Hematopoietic multipotent progenitor cell treated with erythropoietin and hydrocortisone succinate and interleukin-3 and kit ligand, for 15 days (in vitro differentiated cells): ENCODE results near the gene CAMK1D.
"Not testable (repeated sequence)": the region's sequence is repeated elsewhere in the genome, so short reads cannot be mapped to it uniquely, and the experiment has no call there.

Experiments used
- DNase-seq: peaks from one replicate; pipeline ENCODE4 v3.0.0-alpha.2; 2015; ENCODE audit warnings: low spot score

The CAMK1D gene

DNA sequence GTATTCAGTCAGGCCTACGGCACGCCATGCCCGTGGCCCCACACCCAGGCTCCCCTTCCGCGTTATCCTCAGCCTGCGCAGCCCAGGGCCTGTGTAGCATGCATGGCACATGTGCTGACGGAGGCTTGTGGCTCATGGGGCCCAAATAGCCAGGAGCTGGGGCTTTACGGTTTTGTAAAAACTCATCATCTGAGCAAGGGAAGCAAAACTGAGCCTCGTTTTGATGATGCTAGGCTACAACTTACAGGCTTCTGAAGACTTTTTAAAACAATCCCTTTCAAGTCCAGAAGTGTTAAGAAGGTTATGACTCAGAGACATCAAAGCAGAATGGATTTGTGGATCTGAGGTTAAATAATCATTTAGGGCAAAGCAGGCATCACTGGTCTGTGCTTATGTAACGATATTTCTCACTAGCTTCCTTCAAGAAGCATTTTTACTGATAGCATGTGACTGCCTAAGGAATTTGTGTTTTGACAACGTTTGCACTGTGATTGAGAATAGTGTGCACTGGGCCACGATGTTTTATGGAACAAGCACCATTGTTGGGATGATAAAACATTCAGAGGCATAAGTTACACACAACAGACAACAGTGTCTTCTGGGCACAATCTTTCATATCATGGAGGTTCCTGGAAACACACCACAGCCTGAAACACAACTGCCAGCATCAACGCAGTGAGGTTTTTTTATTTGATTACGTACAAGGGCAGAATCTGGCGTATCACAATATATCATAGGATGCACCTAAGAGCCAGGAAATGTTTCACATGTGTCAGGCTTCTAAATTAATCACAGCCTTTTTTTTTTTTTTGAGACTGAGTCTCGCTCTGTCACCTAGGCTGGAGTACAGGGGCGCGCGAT is 377.9 kb downstream of the CAMK1D start:
- no peak for DNase-seq

DNA sequence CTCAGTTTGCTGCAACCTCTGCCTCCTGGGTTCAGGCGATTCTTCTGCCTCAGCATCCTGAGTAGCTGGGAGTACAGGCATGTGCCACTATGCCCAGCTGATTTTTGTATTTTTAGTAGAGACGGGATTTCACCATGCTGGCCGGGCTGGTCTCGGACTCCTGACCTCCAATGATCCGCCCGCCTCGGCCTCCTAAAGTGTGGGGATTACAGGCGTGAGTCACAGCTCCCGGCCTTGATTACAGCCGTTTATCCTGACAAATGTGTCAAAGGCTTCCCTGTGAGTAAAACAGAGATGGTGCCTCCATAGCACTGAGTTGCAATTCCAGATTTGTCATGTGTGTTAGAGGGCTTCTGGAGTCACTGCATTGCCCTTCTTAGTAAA is 378.5 kb downstream of the CAMK1D start:
- no peak for DNase-seq

DNA sequence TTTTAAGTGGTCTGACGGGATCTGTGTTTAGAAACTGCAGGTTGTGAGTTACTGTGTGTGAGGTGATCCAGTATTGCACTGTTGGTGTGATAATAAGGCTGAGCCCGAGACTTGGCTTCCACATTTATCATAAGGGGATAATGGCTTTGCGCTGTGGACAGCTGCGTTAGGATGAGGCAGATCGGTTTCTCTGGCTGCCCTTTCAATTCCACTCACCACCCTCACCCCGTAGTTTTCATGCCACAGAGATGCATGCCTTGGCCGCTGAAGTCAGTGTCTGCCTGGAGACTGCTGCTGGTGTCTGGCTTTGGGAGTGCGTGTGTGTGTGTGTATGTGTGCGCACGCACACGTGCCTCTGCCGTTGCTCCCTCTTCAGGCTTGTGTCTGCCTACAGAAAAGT is 379.1 kb downstream of the CAMK1D start:
- DNase-seq = no peak

DNA sequence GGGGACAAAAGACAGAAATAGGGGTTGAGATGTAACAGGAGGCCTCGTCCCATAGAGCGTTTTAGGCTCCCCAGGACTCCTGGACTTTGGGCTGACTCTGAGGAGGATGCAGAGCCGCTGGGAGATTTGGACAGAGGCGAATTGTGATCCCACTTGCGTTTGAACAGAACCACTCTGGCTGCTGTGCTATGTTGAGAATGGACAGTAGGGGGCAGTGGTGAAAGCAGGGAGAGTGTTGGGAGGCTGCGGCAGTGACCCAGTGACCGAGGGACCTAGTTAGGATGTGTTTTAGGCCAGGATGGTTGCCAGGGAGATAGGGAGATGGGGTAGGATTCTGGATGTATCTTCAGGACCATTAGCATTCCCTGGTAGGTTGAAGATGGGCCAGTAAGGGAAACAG is 380.5 kb downstream of the CAMK1D start:
- DNase-seq = no peak

DNA sequence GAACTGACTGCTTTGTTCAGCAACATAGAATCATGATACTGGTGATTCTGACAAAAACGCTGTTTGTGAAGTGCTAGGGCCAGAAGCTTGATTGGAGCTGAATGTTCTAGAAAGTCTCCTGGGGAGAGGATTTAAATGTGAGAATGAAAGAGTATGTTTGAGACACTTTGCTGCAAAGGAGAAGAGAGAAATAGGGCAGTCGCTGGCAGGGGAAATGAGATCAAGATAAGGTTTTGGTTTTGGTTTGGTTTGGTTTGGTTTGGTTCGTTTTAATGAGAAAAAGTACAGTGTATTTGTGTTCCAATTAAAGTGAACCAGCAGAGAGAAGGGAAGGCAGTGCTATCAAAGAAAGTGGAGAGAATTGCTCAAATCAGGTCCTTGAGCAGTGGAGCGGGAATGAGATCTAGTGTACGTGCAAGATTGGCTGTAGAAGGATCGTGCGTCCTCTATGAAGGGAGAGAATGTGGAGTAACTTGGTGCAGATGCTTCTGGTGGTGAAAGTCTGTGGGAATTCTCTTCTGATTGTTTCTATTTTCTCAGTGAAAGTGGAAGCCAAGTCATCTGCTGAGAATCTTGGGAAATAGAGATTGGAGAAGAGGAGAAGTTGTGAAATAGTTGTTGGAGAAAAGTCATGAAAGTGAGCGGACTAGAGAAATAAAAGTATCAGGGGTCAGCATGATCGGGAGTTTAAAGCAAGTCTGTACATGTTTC is 381.6 kb downstream of the CAMK1D start:
- DNase-seq = no peak

DNA sequence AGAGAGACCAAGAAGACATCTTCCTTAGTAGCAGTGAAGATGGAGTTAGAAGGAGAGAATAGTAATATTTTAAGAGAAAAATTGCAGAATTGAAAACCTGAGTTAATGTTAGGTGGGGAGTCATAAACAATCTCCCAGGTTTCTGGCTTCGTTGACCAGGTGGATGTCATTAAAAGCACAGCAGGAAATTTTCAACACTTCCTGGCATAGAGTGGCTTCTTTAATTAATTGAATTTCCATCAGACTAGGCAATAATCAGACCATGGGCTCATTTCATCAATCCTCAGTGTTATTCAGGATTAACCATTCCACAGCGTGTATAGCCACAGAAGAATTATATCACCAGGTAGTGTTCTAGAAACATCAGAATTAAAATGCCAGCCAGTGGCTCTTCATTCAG is 383.9 kb downstream of the CAMK1D start:
- no peak for DNase-seq

DNA sequence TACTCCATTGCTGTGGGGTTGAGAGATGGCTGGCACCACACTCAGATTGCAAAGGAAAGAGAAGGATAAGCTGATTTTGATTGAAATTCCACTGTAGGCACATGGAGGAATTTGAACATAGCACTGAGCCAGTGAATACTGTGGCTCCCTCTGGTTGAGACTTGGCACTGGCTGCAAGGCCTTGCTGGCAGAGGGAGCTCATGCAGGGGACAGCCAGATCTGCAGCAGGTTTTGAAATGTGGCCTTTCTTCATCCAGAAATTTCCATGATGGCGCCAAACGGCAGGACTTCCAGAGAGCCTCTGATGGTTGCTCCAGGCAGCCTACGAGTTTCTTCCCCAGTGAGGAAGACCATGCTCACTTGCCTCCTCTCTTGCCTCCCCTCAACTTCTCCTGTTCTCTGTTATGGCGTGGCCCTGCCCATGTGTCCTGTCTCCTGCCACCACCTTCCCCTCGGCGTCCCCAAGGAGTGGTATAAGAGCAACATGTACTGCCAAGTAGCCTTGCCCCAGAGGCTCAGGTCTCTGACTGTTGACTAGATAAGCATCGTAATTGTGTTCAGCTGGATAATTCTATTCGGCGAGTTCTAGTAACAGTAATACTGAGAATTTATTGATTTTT is 386.6 kb downstream of the CAMK1D start:
- no peak for DNase-seq

DNA sequence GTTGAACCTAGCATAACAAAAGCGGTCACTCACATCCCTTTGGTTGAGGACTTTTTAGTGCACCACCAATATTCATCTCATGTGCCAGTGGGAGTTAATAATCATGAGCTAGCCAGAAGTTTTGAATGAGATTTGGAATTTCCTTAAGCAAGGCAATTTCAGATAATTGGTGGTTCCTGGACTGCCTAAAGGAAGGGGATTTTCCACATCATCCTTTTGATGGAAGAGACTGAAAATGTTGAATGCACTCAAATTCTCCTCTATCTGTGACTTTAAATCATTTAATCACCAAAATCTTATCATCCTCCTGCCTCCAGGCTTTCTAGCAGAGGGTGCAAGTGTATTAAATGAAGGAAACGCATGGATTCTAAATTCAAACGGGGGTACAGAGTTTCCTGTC is 391.5 kb downstream of the CAMK1D start:
- DNase-seq = no peak

DNA sequence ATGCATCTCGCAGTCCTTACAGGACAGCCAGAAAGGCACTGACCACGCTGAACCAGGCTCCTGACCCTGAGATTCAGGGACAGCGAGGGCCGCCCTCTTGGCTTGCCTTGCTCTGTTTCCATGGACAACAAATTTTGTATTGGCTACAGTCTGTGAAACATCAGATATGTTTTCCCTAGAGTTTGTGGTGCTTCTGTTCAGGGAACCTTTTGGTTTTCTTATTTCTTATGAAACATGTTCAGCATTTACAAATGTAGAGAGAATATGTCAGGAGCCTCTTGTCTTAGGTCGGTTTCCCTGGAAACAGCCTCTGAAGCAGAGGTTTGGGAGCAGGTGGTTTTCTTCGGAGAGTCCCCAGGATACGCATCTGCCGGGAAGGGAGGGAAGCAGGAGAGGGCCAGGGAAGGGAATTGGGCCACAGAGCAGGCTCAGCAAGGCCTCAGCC is 392.0 kb downstream of the CAMK1D start:
- DNase-seq = no peak

DNA sequence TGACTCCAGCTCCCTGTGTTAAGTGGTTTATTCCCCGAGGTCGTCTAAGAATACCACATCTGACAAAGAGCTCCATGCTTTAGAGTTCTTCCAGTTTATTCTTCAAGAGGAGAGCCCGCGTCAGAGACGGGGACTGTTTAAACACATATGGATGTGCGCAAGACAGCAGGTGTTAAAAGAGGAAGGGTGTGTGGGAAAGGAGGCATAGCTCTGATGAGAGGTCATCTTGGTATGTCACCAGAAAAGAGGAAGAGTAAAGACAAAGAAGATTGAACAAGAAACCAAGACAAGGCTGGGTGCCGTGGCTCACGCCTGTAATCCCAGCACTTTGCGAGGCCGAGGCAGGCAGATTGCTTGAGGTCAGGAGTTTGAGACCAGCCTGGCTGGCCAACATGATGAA is 393.4 kb downstream of the CAMK1D start:
- DNase-seq = no peak

DNA sequence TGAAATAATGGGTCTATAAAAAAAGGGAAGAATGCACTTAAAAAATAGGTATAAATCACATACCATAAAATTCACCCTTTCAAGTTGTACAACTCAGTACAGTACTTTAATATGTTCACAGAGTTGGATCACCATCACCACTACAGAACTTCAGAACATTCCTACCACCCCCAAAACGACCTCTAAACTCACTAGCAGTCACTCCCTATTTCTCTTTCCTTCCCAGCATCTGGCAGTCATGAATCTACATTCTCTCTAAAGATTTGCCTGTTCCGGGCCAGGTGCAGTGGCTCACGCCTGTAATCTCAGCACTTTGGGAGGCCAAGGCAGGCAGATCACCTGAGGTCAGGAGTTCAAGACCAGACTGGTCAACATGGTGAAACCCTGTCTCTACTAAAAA is 394.1 kb downstream of the CAMK1D start:
- DNase-seq = not testable (repeated sequence)

DNA sequence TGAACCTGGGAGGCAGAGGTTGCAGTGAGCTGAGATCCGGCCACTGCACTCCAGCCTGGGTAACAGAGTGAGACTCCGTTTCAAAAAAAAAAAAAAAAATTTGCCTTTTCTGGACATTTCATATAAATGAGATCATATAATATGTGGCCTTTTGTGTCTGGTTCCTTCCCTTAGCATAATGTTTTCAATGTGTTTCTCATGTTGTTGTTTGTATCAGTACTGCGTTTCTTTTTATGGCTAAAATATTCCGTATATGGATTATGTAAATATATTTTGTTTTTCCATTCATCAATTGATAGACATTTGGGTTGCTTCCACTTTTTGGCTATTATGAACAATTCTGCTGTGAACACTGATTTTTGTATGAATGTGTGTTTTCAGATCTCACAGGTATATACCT is 394.6 kb downstream of the CAMK1D start:
- DNase-seq = no peak

DNA sequence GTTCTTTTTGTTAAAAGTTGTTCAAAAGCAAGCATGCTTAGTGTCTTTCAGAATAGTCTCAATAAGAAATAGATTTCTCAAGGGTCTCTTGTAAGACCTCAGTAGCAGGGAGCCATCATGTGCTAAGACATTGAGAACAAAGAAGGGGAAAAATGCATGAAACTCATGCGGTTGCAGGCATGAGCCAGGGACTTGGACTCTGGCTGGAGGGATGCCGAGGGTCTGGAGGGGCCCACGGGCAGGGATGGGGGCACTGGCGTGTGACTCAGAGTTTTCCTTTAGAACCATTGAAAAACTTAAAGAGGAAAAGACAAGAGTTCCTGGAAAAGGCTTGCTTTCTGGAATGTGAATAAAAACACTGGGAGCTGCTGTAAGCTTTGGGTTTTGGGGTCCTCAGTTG is 398.8 kb downstream of the CAMK1D start:
- DNase-seq = no peak

DNA sequence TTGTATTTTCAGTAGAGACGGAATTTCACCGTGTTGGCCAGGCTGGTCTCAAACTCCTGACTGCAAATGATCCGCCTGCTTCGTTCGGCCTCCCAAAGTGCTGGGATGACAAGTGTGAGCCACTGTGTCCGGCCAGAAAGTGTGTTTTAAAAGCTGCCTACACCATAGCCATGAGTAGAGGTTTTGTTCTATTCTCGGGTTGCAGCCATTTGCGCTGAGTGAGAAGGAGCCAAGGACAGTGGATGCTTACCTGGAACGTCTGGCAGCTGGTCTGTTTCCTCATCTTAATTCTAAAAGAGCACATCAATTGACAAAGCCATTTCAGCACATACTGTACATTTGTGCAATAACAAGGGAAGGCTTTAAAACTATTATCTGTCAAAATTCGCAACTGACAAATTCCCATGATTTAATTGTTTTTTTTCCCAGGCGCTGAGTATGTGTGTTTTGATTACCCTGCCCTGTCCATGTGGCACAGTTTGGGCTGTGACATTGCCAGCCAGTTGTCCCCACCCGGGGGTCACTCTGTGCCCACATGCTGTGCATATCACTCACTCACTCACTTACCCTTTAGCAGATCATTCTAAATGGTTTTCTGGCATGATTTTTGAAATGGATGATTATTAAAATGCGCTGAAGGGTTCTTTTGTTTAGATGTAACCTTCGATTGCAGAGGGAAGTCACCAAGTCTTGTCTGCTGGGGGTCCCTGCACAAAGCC is 400.6 kb downstream of the CAMK1D start:
- DNase-seq = no peak

DNA sequence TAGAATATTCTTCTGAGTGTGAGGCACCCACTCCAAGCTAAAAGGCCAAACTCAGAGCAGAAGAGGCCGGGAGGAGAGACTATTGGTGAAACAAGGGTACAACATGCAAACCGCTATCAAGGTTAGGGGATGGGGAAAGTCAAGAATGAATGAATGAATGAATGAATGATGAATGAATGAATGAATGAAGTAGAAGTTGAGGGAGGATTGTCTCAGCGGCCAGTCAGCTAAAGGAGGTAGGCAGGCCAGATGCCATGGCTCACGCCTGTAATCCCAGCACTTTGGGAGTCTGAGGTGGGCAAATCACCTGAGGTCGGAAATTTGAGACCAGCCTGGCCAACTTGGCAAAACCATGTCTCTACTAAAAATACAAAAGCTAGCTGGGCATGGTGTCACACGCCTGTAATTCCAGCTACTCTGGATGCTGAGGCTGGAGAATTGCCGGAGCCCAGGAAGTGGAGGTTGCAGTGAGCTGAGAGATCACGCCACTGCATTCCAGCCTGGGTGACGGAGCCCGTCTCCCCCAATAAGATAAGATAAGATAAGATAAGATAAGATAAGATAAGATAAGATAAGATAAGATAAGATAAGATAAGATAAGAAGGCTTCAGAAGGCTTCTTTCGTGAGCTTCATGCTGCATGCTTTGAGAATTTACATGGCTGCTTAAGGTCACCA is 401.3 kb downstream of the CAMK1D start:
- DNase-seq = no peak

DNA sequence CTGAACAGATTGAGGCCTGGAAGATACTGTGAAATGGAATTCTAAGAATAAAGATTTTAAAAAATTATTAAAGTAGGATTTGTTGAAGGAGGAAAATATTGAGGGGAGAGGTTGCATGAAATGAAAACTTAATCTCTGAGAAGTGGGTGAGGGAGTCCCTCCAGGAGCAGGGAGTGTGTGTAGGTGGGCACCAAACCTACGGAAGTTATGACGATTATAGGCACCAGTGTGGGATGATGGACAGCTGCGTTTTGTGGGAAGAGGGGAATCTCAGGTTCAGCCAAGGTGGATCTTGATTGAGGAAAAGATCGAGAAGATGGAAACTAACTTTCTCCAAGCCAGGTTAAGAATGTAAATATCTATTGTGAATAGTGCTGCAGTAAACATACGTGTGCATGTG is 405.7 kb downstream of the CAMK1D start:
- no peak for DNase-seq

DNA sequence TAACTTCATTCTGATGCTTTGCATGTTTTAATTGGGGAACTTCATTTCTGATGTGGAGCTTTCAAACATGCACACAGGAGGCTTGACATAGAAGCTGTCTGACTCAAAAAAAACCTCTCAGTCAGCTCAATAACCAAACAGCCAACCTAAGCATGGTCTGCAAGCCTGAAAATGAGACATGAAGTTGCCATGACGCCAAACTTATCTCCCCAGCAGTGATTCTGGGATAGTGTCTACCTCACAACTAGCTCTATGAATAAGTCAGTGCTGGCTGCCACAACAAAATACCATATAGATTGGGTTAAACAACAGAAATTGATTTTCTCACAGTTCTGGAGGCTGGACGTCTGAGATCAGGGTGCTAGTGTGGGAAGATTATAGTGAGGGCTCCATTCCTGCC is 408.0 kb downstream of the CAMK1D start:
- DNase-seq = no peak

DNA sequence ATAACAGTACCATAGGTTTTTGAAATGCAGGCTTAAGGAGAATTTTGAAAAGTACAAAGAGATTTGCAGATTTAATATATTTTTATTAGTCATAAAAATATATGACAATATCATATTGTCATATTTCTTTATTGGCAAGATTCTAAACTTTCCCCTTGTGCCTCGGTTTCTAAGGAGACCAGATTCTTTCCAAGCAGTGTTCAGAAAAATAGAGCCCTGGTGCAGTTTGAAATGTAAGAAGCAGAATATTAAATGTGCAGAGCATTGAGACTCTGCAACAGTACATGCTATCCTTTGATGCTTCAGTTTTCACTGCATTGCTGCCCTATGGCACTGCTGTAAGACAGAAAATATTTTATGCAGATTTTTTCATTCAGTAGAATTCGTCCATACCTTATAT is 408.9 kb downstream of the CAMK1D start:
- DNase-seq = no peak

DNA sequence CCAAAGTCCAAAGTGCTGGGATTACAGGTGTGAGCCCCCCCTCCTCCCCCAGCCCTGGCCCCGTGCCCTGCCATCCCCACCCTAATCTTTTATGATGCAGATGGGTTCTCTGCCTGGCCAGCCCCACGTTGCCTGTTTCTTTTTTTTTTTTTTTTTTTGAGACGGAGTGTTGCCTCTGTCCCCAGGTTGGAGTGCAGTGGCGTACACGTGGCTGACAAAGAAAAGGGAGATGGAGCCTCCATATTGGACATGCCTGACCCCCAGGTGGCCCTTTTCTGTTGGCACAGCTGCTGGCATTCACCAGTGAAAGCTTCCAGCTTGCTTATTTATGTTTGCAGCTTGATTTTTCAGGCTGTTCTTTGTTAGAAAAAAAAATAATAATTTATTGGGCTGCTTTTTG is 416.9 kb downstream of the CAMK1D start:
- no peak for DNase-seq

DNA sequence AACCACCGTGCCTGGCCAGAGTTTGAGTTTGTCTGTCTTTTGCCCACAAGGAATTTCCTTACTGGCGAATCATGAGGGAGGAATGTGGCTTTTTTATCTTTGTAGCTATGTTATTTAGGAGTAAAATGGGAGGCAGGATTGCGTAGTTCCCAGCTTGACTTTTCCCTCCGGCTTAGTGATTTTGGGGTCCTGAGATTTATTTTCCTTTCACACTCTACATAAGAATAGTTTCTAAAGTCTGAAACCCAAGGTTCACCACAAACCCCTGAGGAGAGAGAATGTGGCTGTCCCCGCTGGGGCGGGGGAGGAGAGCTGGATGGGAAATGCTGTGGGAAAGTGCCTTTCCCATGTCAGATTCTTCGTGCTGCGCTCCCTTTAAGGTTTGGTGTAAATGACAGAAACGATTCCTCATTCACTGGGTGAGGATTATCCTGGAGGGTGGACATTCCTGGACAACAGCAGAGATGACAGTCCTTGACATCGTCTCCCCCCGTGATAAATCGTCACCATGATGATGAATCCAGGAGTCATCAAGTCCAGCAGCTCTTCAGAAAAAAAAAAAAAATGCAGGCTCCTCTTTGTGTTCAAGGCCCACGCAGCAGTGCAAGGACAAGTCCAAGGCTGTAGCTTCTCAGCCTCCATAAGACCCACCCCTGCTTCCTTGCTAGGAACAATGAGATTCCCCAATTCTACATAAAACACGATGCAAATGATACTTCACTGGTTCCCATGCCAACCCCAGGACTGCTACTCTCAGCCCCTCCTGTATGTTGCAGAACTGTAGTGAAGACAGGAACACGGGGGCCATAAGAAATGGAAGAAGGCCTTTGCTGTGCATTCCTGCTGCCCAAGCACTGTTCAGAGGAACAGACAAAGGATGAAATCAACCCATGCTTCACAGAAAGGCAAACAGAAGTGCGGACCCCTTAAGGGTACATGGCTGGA is 419.1 kb downstream of the CAMK1D start:
- no peak for DNase-seq
